ENCODE data around the gene ZG16B.

The ZG16B gene

DNA sequence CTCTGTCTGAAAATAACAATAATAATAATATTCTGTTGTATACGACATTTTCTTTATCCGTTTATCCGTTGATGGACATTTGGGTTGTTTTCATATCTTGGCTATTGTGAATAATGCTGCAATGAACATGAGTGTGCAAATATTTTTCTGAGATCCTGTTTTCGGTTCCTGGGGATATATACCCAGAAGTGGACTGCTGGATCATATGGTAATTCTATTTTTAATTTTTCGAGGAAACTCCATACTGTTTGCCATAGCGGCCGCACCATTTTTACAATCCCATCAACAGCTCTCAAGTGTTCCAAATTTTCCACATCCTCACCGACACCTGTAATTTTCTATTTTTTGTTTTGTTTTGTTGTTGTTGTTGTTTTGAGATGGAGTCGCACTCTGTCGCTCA lies 37.2 kb upstream of the ZG16B start:
- H3K4me3 ChIP-seq (ENCODE audit: low read depth, low read length), result no peak overlapping the region
- in situ Hi-C loops (cut with HindIII; ENCODE audit: low sequenced_read_pairs), result no loop called here
- no peak for DNase-seq (ENCODE audit: low read depth, low spot score)
- TF ChIP-seq, protein P1, sequence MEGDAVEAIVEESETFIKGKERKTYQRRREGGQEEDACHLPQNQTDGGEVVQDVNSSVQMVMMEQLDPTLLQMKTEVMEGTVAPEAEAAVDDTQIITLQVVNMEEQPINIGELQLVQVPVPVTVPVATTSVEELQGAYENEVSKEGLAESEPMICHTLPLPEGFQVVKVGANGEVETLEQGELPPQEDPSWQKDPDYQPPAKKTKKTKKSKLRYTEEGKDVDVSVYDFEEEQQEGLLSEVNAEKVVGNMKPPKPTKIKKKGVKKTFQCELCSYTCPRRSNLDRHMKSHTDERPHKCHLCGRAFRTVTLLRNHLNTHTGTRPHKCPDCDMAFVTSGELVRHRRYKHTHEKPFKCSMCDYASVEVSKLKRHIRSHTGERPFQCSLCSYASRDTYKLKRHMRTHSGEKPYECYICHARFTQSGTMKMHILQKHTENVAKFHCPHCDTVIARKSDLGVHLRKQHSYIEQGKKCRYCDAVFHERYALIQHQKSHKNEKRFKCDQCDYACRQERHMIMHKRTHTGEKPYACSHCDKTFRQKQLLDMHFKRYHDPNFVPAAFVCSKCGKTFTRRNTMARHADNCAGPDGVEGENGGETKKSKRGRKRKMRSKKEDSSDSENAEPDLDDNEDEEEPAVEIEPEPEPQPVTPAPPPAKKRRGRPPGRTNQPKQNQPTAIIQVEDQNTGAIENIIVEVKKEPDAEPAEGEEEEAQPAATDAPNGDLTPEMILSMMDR (IDR thresholded peaks at IDR 0.05; ENCODE audit: low read depth, low read length), result no peak

DNA sequence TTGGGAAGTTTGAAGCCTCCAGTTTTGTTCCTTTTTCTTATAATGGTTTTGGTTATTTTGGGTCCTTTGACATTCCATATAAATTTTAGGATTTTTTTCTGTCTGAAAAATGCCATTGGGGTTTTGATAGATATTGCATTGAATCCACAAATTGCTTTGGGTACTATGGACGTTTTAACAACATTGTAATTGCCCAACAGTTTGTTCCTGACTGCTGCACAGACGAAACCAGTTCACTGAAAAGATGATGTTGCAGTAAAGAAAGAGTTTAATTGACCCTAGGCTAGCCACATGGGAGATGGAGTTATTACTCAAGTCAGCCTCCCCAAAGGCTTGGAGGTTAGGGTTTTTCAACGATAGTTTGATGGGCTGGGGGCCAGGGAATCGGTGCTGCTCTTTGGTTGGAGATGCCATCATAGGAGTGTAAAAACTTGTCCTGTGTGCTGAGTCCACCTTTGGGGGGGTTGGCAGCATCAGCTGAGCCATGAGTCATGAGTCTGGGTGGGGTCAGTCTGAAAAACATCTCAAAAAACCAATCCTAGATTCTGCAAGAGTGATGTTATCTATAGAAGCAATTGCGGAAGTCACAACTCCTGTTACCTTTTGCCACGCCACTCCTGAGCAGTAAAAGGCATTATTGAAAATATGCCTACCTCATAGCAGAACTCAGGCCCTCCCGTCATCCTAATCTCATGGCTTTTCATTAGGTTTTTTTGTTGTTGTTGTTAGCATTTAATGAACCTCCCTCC lies 34.5 kb upstream of the ZG16B start:
- TF ChIP-seq, protein P1 (IDR thresholded peaks at IDR 0.05; ENCODE audit: low read depth, low read length), result no peak
- in situ Hi-C loops (cut with HindIII; ENCODE audit: low sequenced_read_pairs), result no loop called here
- H3K4me3 ChIP-seq (ENCODE audit: low read depth, low read length), result no peak overlapping the region
- DNase-seq (ENCODE audit: low read depth, low spot score), result no peak

DNA sequence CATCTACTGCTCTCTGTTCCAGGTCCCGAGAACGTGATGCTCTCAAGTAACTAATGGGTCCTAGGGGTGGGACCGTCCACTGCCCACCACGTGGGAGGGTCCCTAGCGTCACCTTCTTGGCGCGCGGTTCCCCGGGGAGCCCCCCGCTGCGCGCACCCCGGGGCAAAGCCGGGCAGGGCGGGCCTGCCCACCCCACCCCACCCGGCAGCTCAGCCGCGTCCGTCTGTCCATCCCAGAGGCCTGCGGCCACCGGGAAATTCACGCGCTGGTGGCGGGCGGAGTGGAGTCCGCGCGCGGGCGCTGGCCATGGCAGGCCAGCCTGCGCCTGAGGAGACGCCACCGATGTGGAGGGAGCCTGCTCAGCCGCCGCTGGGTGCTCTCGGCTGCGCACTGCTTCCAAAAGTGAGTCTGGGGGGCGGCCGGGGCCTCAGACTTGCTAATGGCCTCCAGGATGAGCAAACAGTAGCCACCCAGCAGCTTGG lies 31.3 kb upstream of the ZG16B start:
- H3K4me3 ChIP-seq (ENCODE audit: low read depth, low read length), result no peak overlapping the region
- no peak for DNase-seq (ENCODE audit: low read depth, low spot score)
- in situ Hi-C loops (cut with HindIII; ENCODE audit: low sequenced_read_pairs), result no loop called here
- TF ChIP-seq, protein P1 (IDR thresholded peaks at IDR 0.05; ENCODE audit: low read depth, low read length), result no peak

DNA sequence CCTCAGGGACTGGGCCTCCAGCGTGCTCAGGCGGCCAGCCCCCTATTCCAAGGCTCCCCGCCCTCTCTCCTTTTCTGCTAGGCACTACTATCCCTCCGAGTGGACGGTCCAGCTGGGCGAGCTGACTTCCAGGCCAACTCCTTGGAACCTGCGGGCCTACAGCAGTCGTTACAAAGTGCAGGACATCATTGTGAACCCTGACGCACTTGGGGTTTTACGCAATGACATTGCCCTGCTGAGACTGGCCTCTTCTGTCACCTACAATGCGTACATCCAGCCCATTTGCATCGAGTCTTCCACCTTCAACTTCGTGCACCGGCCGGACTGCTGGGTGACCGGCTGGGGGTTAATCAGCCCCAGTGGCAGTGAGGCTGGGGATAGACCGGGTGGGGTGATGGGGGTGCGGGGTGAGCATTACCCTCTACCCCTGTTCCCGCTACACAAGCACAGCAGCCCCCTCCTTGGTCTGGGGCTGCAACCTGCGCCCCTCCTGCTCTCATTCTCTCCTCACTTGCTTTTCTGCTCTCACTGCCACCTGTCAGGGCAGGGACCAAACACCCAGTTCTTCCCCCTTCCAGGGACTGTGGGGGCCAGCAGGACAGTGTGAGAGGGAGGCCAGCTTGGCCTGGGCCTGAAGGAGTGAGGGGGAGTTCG lies 30.8 kb upstream of the ZG16B start:
- H3K4me3 ChIP-seq (ENCODE audit: low read depth, low read length), result no peak overlapping the region
- TF ChIP-seq, protein P1 (IDR thresholded peaks at IDR 0.05; ENCODE audit: low read depth, low read length), result no peak
- no peak for DNase-seq (ENCODE audit: low read depth, low spot score)
- in situ Hi-C loops (cut with HindIII; ENCODE audit: low sequenced_read_pairs), result no loop called here

DNA sequence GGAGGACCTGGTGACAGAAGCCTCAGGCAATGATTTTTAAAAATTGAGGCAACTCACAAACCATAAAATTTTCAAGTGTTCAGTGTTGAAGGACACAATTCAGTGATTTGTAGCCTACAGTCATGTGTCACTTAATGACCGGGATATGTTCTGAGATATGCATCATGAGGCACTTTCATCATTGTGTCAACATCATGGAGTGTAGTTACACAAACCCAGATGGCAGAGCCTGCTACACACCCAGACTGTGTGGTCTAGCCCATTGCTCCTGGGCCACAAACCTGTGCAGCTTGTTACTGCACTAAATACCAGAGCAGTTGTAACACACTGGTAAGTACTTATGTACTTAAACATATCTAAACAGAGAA lies 30.3 kb upstream of the ZG16B start:
- no peak for DNase-seq (ENCODE audit: low read depth, low spot score)
- TF ChIP-seq, protein P1 (IDR thresholded peaks at IDR 0.05; ENCODE audit: low read depth, low read length), result no peak
- in situ Hi-C loops (cut with HindIII; ENCODE audit: low sequenced_read_pairs), result no loop called here
- H3K4me3 ChIP-seq (ENCODE audit: low read depth, low read length), result no peak overlapping the region

- DNase-seq (ENCODE audit: low read depth, low spot score), result no peak
- TF ChIP-seq, protein P1 (IDR thresholded peaks at IDR 0.05; ENCODE audit: low read depth, low read length), result no peak
- in situ Hi-C loops (cut with HindIII; ENCODE audit: low sequenced_read_pairs), result no loop called here
These were observed 26.4 kb upstream of the ZG16B start for GRCh38 chr16:2803545-2804195.

More at GRCh38 chr16:2803545-2804195, 26.4 kb upstream of the ZG16B start:
- no peak overlapping the region for H3K4me3 ChIP-seq (ENCODE audit: low read depth, low read length)
